GM19467 (cell line): ENCODE measurements around the gene TARS2.

Experiments
- ATAC-seq: cut with Tn5 transposase; IDR thresholded peaks from one replicate; pipeline ENCODE4 v1.9.1; 2021; ENCODE audit warnings: mild to moderate bottlenecking, moderate library complexity; ENCODE audit not compliant: unreplicated experiment

TARS2 gene

DNA sequence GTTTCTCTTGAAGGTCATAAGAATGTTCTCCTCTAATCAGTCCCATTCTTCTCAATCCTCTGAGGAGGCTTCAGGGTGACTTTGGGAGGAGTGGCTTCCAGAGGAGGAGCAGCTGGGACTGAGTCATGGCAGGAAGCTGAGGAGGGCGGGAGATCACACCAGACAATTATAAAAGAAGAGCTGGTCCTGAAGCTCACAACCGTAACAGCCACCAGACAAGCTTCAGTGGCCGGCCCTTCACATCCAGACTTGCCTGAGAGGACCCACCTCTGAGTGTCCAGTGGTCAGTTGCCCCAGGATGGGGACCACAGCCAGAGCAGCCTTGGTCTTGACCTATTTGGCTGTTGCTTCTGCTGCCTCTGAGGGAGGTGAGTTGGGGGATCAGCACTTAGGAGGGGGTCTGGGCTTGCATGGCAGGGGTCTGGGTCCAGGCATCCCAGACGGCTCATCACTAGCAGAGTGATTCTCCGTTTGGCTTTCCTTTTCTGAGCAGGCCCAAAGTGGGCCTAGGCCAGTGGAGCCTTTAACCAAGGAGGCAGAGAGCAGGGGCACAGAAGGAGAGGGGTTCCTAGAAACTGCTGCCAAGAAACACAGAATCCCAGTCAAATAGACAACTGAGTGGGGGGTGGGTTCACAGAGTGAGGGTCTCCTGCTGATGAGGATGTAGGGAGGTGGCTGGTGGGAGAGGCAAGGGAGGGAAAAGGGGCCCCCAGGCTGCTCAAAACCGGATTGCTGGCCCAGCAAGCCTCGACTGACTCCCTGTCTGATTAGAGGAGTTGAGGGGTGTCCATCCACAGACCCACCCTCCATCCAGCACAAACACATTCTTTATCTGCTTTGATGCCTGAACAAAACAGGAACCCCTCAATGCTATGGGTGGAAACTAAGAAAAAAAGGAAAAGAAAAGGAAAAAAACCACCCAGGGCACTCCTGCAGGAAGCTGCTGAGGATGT, 21.0 kb downstream of the TARS2 start, which contains the start of gene ECM1:
Gene ECM1, plus strand, starts transcription at position 198 of the 953 bp plus-strand sequence. Its CDS starts 101 bp downstream, at position 299.
- ATAC-seq, result no peak

DNA sequence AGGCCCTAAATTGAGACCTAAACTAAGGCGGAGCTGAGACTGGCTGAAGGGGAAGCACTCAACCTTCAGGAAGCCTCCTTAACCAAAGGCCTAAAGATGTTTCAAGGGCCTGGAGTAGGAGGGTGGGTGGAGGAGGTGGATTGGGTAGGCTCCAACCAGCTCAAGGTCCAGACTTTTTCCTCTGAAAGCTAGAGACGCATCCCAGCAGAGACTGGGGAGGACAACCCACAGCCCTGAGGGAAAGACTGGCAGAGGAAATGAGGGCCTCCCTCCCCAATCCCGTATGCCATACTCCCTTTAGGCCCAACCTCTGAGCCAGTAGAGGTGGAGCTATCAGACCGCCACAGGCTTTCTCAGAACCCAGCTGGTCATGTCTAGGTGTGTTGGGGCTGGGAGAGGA, 21.8 kb downstream of the TARS2 start:
- no peak for ATAC-seq

DNA sequence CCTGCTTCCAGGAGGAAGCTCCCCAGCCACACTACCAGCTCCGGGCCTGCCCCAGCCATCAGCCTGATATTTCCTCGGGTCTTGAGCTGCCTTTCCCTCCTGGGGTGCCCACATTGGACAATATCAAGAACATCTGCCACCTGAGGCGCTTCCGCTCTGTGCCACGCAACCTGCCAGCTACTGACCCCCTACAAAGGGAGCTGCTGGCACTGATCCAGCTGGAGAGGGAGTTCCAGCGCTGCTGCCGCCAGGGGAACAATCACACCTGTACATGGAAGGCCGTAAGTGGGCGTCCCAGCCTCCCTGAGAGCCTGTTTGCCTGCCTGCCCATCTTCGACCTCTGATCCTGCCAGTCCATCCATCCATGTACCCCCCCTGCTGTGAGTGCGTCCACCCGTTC, 24.3 kb downstream of the TARS2 start:
- no peak for ATAC-seq

DNA sequence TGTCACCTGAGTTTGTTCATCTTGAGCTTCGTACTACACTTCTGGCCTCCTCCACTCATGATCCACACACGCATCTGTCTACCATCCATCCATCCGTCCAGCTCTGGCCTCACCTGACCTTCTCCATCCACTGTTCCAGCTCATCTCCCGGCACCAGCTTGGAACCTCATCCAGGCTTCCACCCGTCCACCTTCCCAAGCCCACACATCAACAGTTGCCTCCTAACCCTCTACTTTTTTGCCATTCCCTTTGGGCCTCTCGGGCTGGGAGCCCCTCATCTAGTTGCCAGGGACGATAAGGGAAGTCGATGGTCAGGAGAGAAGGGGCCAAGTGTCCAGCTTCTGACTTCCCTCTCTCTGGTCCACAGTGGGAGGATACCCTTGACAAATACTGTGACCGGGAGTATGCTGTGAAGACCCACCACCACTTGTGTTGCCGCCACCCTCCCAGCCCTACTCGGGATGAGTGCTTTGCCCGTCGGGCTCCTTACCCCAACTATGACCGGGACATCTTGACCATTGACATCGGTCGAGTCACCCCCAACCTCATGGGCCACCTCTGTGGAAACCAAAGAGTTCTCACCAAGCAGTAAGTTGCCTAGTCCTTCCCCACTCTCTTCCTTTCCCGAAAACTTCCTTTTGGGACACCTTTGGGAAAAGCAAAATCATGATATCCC, 24.9 kb downstream of the TARS2 start:
- no peak for ATAC-seq

DNA sequence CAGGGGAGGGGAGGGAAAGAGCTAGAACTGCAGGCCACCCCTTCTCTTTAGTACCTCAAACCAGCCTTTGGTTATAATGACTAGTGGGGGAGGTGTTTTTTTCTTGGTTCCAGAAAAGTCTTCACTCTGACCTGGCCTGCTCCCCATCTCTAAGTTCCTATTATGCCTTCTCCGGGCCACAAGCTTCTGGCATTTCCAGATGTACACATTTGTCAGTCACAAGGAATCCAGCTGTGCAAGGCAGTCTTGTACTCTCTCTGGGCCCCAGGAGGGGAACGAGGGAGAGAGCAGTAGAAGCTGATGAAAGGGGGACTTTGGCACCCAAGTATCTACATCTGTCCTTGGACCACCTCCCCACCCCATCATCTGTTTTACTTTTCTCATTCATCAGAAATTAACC, 25.6 kb downstream of the TARS2 start:
- no peak for ATAC-seq

DNA sequence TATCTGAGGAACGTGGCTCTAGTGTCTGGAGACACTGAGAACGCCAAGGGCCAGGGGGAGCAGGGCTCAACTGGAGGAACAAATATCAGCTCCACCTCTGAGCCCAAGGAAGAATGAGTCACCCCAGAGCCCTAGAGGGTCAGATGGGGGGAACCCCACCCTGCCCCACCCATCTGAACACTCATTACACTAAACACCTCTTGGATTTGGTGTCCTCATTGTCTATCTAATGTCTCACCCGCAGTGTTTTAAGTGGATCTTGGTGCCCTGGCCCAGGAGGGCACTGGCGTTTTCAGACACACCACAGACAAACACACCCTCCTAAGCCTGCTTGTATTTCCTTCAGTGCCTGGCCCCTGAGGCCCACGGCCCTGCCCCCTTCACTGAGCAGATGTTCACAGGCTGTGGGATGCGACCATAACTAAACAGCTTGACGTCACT, 26.2 kb downstream of the TARS2 start:
- ATAC-seq, result no peak

DNA sequence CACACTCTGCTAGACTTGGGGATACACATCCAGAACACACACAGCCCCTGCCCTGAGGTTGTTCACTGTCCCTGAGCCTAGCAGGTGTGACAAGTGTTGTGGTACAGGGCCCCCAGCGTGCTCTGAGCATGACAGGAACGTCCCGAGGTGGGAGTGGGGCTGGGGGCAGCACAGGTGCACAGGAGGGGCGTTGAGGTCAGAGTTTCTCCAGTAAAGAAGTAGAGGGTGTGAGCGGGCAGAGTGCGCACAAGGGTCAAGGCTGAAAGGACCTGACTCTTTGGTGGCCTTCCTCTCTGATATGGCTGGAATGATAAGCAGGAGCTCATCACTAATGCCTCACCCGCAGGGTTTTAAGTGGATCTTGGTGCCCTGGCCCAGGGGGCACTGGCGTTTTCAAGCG, 27.0 kb downstream of the TARS2 start:
- no peak for ATAC-seq

DNA sequence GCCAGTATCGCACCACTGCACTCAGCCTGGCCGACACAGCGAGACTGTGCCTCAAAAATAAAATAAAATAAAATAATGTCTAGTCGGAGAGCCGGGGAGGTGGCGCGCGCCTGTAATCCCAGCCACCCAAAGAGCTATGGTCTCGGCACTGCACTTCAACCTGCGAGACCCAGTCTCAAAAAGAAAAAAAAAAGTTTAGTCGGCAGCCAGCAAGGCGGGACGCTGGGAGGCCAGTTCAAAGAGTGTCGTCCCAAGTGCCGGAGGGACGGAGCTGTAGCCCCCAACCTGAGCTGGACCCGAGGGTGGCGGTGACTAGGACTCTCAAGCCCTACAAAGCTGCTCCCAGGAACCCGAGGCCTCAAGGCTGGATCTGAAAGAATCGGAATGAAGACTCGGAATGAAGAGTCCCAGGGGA, 27.7 kb downstream of the TARS2 start:
- ATAC-seq, result peak; percentile 1

DNA sequence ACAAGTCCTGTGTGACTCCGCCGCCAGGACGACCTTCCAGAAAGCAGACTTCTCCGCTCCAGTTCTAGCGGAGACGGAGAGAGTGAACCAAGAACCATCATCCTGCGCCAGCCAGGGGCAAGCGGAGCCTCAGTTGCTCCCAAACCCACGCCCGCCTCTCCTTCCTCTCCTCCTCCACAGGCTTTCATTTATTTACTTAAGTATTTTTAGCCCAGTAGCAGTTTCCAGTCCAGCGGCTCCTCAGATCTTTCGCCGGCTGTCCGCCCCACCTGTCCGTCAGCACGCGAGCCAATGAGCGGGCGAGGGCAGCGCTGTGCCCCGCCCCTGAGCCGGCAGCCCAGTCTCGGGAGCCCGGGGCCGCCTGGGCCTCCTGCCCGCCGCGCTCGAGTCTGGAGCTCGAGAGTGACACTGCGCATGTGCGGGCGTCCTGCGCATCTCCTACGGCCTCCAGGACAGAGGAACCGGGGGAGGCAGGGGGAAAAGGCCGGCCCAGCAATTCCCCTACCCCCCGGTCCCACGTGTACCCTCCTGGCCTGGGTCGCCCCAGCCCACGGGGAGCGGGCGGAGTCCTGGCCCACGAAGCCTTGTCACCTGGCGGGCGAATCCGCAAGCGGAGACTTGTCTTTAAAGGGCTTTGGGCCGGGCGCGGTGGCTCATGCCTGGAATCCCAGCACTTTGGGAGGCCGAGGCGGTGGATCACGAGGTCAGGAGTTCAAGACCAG, 28.3 kb downstream of the TARS2 start, which contains the start of gene FALEC:
Gene FALEC, plus strand, starts transcription at position 425 of the 722 bp plus-strand sequence.
- ATAC-seq, result peak; percentile 95

DNA sequence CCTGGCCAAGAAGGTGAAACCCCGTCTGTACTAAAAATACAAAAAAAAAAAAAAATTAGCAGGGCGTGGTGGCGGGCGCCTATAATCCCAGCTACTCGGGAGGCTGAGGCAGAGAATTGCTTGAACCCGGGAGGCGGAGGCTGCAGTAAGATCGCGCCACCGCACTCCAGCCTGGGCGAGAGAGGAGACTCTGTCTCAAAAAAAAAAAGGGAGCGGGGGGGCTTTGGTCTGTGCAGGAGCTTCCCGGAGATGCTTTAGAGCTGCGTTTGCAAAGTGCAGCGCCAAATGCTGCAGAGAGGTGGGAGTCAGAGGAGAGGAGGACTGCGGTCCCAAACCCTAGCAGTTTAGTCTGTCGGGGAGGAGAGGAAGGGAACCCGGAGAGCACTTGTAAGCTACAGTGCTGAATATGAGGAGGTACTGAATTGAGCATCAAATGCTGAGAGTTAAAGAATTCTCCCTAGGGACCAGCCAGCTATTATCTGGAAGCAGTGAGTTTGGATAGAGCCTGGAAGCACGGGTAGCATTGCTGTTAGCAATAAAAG, 28.9 kb downstream of the TARS2 start:
- no peak for ATAC-seq

DNA sequence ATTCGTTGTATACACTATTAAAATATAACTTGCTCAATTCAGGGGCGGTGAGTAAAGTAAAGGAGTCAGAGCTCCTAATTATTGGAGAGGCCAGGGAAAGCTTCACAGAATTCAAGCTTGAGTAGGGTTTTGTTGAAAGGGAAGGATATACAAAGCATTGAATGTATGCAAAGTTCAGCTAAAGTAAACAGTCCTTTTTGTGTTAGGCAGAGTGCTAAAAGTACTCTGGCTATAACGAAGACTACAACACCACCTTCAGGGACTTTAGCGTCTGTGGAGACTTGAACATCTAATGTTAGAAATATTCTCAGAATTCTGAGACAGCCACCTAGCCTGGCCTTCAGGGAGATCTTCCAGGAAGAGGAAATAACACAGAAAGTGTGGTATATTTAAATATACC, 29.4 kb downstream of the TARS2 start:
- ATAC-seq, result no peak

DNA sequence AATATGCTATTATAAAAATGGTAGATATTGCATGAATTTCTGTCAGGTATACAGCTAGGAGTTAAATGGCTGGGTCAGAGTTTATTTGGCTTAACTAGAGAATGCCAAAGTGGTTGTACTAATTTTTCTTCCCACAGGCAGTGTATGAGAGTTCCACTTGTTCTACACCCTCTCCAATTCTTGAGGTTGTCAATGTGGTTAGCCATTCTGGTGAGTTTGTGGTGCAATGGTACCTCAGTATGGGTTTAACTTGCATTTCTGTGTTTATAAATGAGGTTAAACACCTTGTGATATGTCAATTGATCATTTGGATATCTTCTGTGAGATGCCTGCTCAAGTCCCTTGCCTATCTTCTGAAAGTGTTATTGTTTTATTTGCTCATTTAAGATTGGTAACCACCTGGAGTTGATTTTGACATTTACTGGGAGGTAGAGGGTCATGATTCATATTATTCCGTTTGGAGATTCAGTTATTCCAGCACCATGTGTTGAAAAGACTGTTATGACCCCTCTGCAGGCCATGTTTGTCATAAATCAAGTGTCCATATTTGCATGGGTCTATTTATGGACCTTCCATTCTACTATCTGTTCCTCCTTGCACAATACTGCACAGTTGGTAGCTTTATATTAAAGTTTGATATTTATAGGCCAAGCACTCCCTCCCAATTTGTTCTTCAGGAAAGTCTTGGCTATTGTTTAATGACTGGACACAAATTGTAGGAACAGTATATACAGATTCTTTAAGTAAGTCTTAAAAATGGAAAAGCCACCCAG, 34.2 kb downstream of the TARS2 start:
- ATAC-seq, result no peak

DNA sequence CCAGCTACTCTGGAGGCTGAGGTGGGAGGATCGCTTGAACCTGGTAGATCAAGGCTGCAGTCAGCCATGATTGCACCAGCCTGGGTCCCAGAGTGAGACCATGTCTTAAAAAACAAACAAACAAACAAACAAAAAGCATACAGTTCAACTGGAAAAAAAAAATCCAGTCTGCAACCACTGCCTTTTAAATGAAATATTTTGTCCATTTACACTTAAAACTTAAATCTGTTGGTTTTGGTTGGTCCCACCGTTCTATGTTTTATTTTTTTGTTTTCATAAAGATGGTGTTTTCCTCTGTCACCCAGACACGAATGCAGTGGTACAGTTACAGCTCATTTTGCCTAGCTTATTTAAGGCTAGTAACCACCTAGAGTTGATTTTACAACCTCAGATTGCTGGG, 38.1 kb downstream of the TARS2 start:
- ATAC-seq, result no peak

DNA sequence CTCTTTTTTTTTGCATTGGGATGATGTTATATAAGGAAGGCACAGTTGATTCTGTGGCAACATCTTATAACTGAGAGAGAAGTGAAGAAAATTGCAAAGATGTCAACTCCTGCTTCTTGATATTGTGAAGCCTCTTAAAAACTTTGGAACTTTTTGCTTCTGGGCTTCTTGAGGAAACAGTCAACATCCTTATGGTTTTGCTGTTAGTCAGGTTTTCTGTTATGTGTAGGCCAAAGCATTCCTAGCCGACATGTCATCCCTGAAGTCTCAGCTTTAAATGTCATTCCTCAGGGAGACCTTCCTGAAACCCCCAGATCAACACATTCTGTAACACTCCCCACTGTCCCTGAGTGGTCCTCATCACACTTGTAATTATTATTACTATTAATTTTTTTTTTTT, 41.0 kb downstream of the TARS2 start:
- no peak for ATAC-seq

DNA sequence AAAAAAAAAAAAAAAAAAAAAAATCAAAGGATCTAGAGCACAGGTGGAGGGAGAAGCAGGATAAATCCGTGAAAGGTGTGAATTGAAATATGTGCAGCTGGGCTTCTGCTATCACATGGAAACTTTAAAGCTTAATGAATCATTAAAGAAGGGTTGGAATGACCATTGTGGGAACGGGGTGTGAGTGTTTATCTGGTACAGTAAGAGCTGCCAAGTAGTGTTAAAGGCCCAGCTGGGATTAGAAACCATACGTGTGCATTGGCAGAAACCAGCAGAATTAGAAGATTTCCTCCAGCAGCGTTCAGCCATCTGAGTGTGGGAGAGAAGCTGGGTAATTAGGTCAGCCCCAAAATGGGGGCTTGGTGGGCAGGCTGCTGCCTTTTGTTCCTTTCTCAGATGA, 41.8 kb downstream of the TARS2 start:
- ATAC-seq, result no peak

DNA sequence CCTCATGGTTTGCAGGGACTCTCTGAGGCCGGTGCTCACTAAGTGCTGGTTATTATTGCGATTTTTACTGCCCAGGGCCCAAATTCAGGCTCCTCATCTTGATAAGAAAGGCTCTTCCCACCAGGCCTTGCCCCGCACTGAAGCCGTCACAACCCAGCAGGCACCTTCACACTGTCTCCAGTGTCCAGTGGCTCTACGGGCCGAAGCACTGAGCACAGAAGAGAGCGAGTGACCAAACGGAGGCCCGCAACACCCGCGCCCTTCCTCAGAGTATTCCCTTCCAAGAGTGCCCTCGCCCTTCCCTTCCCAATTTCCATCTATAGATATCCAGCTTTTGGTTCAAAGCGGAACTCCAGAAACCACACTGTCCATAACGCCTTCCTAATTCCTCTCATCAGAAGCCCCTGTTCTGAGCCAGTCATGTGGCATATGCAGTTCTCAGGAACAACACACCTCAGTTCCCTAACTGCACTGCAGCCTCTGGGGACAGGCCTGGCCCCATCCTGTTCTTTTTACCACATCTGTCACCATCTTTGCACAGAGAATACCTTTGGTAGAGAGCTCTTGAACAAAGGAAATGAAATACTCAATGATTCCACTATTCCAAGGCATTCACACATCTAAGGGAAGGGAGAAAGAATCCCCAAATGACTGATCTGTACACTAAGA, 43.4 kb downstream of the TARS2 start:
- no peak for ATAC-seq

DNA sequence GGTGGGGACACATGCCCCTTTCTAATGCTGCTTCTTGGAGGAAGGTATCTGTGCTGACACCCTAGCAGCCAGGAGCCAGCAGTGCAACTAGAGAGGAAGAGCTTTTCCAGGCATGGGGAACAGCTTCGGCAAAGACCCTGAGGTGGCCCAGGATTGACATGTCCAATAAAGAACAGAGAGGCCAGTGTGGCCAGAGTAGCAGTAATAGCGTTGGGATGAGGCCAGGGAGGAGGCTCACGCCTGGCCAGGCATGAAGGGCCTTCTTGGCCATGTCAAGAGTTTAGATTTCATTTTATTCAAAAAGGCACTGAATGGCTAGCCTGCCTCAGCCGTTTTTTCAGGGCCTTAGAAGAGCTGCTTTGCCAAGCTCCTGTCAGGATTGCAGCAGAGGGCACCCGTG, 45.6 kb downstream of the TARS2 start:
- no peak for ATAC-seq

DNA sequence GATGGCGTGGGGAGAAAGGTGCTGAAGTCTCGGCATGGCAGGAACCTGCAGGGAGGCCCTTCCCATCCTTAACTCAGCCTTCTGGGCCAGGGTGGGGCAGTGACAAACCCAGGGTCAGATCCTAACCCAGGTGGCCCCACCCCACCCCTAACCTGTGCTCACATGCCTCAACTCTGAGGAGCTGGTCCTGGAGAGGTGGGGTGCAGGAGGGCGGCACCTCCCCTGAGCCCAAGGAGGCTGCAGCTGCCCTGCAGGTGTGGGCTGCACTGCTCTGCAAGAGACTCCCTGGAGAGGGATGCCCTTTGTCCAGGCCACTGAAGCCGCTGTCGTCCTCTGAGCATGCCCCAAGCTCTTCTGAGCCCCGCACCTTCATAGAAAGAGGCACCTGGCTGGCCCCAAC, 46.8 kb downstream of the TARS2 start:
- ATAC-seq, result no peak

DNA sequence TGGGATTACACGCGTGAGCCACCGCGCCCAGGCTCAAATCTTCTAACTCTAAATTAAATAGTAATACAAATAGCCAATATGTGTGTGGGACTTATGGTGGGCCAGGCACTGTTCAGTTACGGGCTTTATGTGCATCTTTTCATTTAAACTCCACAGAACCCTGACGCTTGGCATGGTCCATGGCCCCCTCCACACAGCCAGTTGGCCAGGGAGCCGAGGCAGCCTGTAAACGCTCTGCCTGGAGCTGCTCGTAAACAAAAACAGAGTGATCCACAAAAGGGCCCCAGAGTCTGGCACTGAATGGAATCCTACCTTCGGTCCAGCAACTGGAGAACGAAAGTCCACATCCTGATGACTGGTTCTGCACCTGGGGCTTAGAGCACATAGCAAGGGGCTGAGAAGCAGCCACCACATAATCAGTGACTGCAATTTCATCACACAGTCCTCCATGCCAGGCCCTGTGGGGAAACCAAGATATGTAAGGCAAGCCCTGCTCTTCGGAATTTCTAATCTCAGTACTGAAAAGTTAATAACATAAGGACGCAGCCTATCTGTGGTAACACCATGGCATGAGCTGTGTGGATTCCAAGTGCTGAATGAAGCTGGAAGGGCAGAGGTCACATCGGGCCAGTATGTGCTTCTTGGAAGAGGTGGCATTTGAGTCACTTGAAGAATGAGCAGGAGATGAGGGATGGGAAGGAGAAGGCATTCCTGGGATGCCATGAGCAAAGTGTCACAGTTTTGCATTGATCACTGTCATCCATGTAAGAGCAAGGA, 48.5 kb downstream of the TARS2 start:
- no peak for ATAC-seq
